Kidney (tissue), 14 donors: ENCODE results near the gene KLHDC7A. TPM values are rescaled to one million over a fixed set of nuclear protein-coding genes. Genes with fewer than 3 reads are reported as not detected.
A peak's percentile ranks its signal among the peaks of the same experiment; 100 is the strongest.

ENCODE experiments used
- DNase-seq, 5 donors: peaks; one replicate each; pipeline ENCODE4 v3.0.0-alpha.2; 2013 to 2020
- FAIRE-seq: peaks from 2 replicates; lab custom pipeline; 2012; peaks lifted over from hg19 to GRCh38; lab: Jason Lieb, UNC
- H3K27ac ChIP-seq, 2 donors: one replicate each; pipeline ENCODE4 v1.7.0; 2013; ENCODE audit warnings: low read depth in 2 of 2, low read length in 2 of 2, inconsistent platforms in 1 of 2
- H3K27me3 ChIP-seq: one replicate; pipeline ENCODE4 v1.7.1; 2013; ENCODE audit warnings: low read length, inconsistent platforms; ENCODE audit not compliant: control insufficient read depth, insufficient read depth
- H3K36me3 ChIP-seq, 3 donors: one replicate each; pipeline versions ENCODE4 v1.7.0 to v1.7.1; 2013; ENCODE audit warnings: low read length in 3 of 3, control low read depth in 1 of 3, inconsistent platforms in 1 of 3; ENCODE audit not compliant: insufficient read depth in 3 of 3, control insufficient read depth in 2 of 3
- H3K4me1 ChIP-seq, 3 donors: one replicate each; pipeline versions ENCODE4 v1.7.0 to v1.7.1; 2013; ENCODE audit warnings: low read length in 3 of 3, inconsistent platforms in 1 of 3, low read depth in 1 of 3; ENCODE audit not compliant: control insufficient read depth in 2 of 3, insufficient read depth in 2 of 3
- H3K4me3 ChIP-seq, 3 donors: one replicate each; pipeline versions ENCODE4 v1.7.0 to v1.8.1; 2013; ENCODE audit warnings: low read length in 3 of 3, control low read depth in 1 of 3, inconsistent platforms in 1 of 3
- H3K9ac ChIP-seq, 3 donors: one replicate each; pipeline versions ENCODE4 v1.7.0 to v1.7.1; 2013; ENCODE audit warnings: low read length in 3 of 3, control low read depth in 1 of 3, inconsistent platforms in 1 of 3
- H3K9me3 ChIP-seq, 3 donors: one replicate each; pipeline versions ENCODE4 v1.7.0 to v1.7.1; 2013; ENCODE audit warnings: low read length in 3 of 3, control low read depth in 1 of 3, inconsistent platforms in 1 of 3; ENCODE audit not compliant: control insufficient read depth in 2 of 3, insufficient read depth in 1 of 3
- CTCF ChIP-seq: IDR thresholded peaks from 3 replicates; pipeline ENCODE4 v1.5.1; 2012; ENCODE audit warnings: mild to moderate bottlenecking, moderate library complexity, borderline replicate concordance; ENCODE audit not compliant: insufficient read depth; ENCODE audit errors: extremely low read depth
- intact Hi-C: fragments of 100-400 bp; cut with DNase I; formaldehyde crosslinking; loops from one replicate; pipeline ENCODE4 v1.11.1; 2022
- polyA plus RNA-seq: library from polyadenylated mRNA; stranded (reverse); fragments of 350-450 nt; fragmentation: Illumina TruSeq; extraction: RNeasy Lipid Tissue Mini Kit (QIAGEN cat#74804); gene quantifications from one replicate; pipeline ENCODE4 v1.2.3, GENCODE V29; 2014; ENCODE audit warnings: low read depth, low replicate concordance; ENCODE audit not compliant: insufficient read depth
- total RNA-seq: library from RNA; stranded (reverse); fragmentation: NEBNext Ultra II Directional; extraction: Animal tissue kit (Norgen Biotek cat#: 25700); gene quantifications from one replicate; pipeline ENCODE4 v1.2.1, GENCODE V29; 2021
- donor health status: control.
- donor health status: control.
- donor health status: control.
- donor health status: control.
- donor health status: control.
- donor health status: DM: yes; HTN: yes; CAD: no.
- donor health status: Normal renal cell carcinoma (clear cell type).

KLHDC7A gene
- total and polyA plus RNA-seq, 2 donors from 2014 or later = 25.8 to 28.0 TPM

- H3K36me3 ChIP-seq = no peaks in the 10 kb centered on the region
- no peaks in the 10 kb centered on the region for H3K9me3 ChIP-seq
- no peak for TF ChIP-seq CTCF
- FAIRE-seq (no peak), DNase-seq (peak in 2 of 5 donors; percentile 18 to 43)
- no peak overlapping the region for H3K27ac ChIP-seq
- H3K9ac ChIP-seq = no peak overlapping the region
- peaks cover 0 to 1% (median 0%) of the 10 kb centered on the region in 3 donors for H3K4me1 ChIP-seq
- intact Hi-C loops = no loop called here
- H3K4me3 ChIP-seq = no peak overlapping the region
- H3K27me3 ChIP-seq = no peaks in the 10 kb centered on the region
These were observed 9.9 kb upstream of the KLHDC7A start for GRCh38 chr1:18470671-18471355.

GRCh38 chr1:18473195-18473815 is 7.4 kb upstream of the KLHDC7A start:
- DNase-seq = peak in 1 of 5 donors; percentile 8
- Histone ChIP-seq H3K9ac (no peak overlapping the region), H3K27ac (no peak overlapping the region), H3K9me3 (no peaks in the 10 kb centered on the region), H3K4me1 (peaks cover 0 to 2% (median 0%) of the 10 kb centered on the region in 3 donors), H3K4me3 (no peak overlapping the region), H3K27me3 (no peaks in the 10 kb centered on the region), H3K36me3 (no peaks in the 10 kb centered on the region)
- intact Hi-C loops = no loop called here
- FAIRE-seq = no peak
- no peak for TF ChIP-seq CTCF

DNA sequence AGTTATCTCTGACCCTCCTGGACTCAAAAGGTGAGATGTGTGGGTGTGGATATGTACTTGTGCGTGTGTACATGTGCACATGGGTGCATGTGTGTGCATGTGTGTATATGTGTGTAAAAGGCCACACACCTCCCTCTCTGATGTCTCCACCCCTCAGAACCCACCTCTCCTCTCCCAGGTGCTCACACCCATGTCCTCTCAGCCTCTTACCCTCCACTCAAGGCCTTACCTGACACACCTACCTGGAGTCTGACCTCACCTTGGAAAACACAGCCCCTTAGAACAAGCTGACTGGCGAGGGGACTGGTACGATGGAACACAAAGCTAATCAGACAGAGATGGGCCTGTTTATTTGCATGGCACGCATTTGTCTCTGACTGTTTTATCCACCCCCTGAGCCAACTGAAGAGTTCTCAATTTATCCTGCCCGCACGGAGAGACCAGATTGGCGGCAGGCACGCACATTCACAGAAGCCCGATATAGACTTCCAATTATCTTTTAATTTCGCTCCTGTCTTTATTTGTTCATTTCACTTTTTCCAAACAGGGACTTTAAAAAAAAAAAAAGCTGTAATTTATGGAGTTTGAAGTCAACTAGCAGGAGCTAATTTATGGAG is 6.1 kb upstream of the KLHDC7A start:
- H3K4me1 ChIP-seq = peaks cover 0 to 12% (median 11%) of the 10 kb centered on the region in 3 donors
- no peaks in the 10 kb centered on the region for H3K9me3 ChIP-seq
- no peak overlapping the region for H3K27ac ChIP-seq
- FAIRE-seq (no peak), DNase-seq (peak in 1 of 5 donors; percentile 10)
- H3K9ac ChIP-seq = no peak overlapping the region
- intact Hi-C loops = no loop called here
- no peaks in the 10 kb centered on the region for H3K36me3 ChIP-seq
- no peak overlapping the region for H3K4me3 ChIP-seq
- no peaks in the 10 kb centered on the region for H3K27me3 ChIP-seq
- no peak for TF ChIP-seq CTCF
